Upper lobe of left lung (tissue), 6 donors: ENCODE measurements around the gene MLLT3. TPM values are rescaled to one million over a fixed set of nuclear protein-coding genes. Genes with fewer than 3 reads are reported as not detected.

Source experiments
- ATAC-seq, 2 donors: fragments of 200-7000 bp; cut with Tn5 transposase; one replicate each; pipeline ENCODE4 v1.9.1; 2022; ENCODE audit warnings: mild to moderate bottlenecking in 2 of 2, moderate library complexity in 2 of 2; ENCODE audit not compliant: low FRiP score in 2 of 2
- DNase-seq, 2 donors: peaks; one replicate each; pipeline ENCODE4 v3.0.0-alpha.2; 2019 to 2020
- H3K27ac ChIP-seq, 4 donors: fragments of 200-600 bp; sonication (generic); one replicate each; pipeline ENCODE4 v1.5.1; 2016 to 2019
- H3K27me3 ChIP-seq, 4 donors: fragments of 200-600 bp; sonication (generic); one replicate each; pipeline ENCODE4 v1.5.1; 2017 to 2019
- H3K36me3 ChIP-seq, 4 donors: fragments of 200-600 bp; sonication (generic); one replicate each; pipeline ENCODE4 v1.5.1; 2016 to 2019
- H3K4me1 ChIP-seq, 4 donors: fragments of 200-600 bp; sonication (generic); one replicate each; pipeline ENCODE4 v1.5.1; 2018 to 2019
- H3K4me3 ChIP-seq, 4 donors: fragments of 200-600 bp; sonication (generic); one replicate each; pipeline ENCODE4 v1.5.1; 2017 to 2019; ENCODE audit warnings: mild to moderate bottlenecking in 2 of 4, moderate library complexity in 1 of 4
- H3K9me3 ChIP-seq, 4 donors: fragments of 200-600 bp; sonication (generic); one replicate each; pipeline ENCODE4 v1.5.1; 2018 to 2019
- CTCF ChIP-seq, 6 experiments: fragments of 450-650 bp in 4 of 6; fragments of 200-600 bp in 2 of 6; sonication (generic) in 2 of 6; IDR thresholded peaks; one replicate each; pipeline ENCODE4 v1.5.1; 2016 to 2019; ENCODE audit warnings: antibody characterized with exemption in 6 of 6
- EP300 ChIP-seq, 4 donors: sonication (generic); formaldehyde crosslinking; IDR thresholded peaks; one replicate each; pipeline ENCODE4 v1.5.1; 2017; ENCODE audit warnings: antibody characterized with exemption in 4 of 4, control low read depth in 2 of 4
- POLR2A ChIP-seq, 4 donors: fragments of 450-650 bp; IDR thresholded peaks; one replicate each; pipeline ENCODE4 v1.5.1; 2016 to 2017; ENCODE audit warnings: antibody characterized with exemption in 4 of 4, mild to moderate bottlenecking in 2 of 4
- POLR2AphosphoS5 ChIP-seq, 2 donors: sonication (generic); formaldehyde crosslinking; IDR thresholded peaks; one replicate each; pipeline ENCODE4 v1.5.1; 2017; ENCODE audit warnings: antibody characterized with exemption in 2 of 2
- WGBS, 2 donors: methylation state at CpG; one replicate each; pipeline ENCODE4 v1.1.5; 2017 to 2018; 5-methylcytosine and 5-hydroxymethylcytosine counted together
- total RNA-seq, 6 donors: library from RNA; depleted of rRNA in 4 of 6; stranded (reverse); fragments of >200 nt in 4 of 6; gene quantifications; one replicate each; pipeline versions ENCODE4 v1.1.0 to v1.2.1, GENCODE V29; 2016 to 2021
- donor health status: DM: no; HTN: no; CAD: no; lungs with moderate emphysema.
- donor health status: DM: no; HTN: yes; CAD: no; lungs with severe emphysema.

MLLT3 gene
- total RNA-seq, 6 donors from 2014 or later, result 13.8 to 30.4 (median 20.9) TPM

- no peaks in the 10 kb centered on the region for H3K27me3 ChIP-seq
- no peaks in the 10 kb centered on the region for H3K9me3 ChIP-seq
- H3K4me3 ChIP-seq, result no peak overlapping the region
- 33 to 57% methylated on average over 1 of the region's 1 CpG for WGBS, 2 donors
- no peaks in the 10 kb centered on the region for H3K36me3 ChIP-seq
- H3K4me1 ChIP-seq, result peaks cover 10 to 40% (median 31%) of the 10 kb centered on the region in 4 donors
- DNase-seq (no peak), ATAC-seq (no peak)
- TF ChIP-seq EP300 (IDR thresholded peaks at IDR 0.05), result no peak
- TF ChIP-seq CTCF (IDR thresholded peaks at IDR 0.05), result no peak
- TF ChIP-seq POLR2A (IDR thresholded peaks at IDR 0.05), result no peak
- TF ChIP-seq POLR2AphosphoS5 (IDR thresholded peaks at IDR 0.05), result no peak
- H3K27ac ChIP-seq, result no peak overlapping the region
These were observed 62.9 kb downstream of the MLLT3 start for GRCh38 chr9:20559231-20559890.

DNA sequence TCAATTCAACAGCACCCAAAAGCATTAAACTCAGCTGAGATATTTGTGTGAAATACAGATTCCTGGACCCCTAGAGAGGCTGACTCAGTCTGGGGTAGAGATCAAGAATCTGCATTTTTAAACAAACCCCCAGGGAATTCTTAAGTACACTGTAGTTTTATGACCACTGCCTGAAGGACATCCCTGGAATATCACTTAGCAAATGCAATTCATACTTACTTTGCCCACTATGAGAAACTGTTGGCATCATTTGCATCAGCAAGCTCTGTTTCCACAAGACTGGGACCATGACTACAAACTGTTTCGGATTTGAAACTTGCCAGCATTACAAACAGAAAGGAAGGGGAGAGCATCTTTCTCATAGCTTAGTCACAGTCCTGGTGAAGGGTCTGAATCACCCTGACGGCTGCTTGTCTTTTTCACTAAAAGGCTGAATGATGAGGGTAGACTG, 63.7 kb downstream of the MLLT3 start:
- H3K36me3 ChIP-seq, result no peaks in the 10 kb centered on the region
- H3K9me3 ChIP-seq, result no peaks in the 10 kb centered on the region
- H3K4me3 ChIP-seq, result no peak overlapping the region
- no peak for TF ChIP-seq POLR2AphosphoS5 (IDR thresholded peaks at IDR 0.05)
- no peak for TF ChIP-seq CTCF (IDR thresholded peaks at IDR 0.05)
- no peak for TF ChIP-seq EP300 (IDR thresholded peaks at IDR 0.05)
- no peak for TF ChIP-seq POLR2A (IDR thresholded peaks at IDR 0.05)
- ATAC-seq, result peak; percentile 55 to 68
- H3K4me1 ChIP-seq, result peaks cover 11 to 42% (median 34%) of the 10 kb centered on the region in 4 donors
- H3K27ac ChIP-seq, result peak overlapping the region in 1 of 4 donors; percentile 15
- H3K27me3 ChIP-seq, result no peaks in the 10 kb centered on the region
- 48 to 53% methylated on average over 2 of the region's 2 CpGs for WGBS, 2 donors
- DNase-seq, result no peak

DNA sequence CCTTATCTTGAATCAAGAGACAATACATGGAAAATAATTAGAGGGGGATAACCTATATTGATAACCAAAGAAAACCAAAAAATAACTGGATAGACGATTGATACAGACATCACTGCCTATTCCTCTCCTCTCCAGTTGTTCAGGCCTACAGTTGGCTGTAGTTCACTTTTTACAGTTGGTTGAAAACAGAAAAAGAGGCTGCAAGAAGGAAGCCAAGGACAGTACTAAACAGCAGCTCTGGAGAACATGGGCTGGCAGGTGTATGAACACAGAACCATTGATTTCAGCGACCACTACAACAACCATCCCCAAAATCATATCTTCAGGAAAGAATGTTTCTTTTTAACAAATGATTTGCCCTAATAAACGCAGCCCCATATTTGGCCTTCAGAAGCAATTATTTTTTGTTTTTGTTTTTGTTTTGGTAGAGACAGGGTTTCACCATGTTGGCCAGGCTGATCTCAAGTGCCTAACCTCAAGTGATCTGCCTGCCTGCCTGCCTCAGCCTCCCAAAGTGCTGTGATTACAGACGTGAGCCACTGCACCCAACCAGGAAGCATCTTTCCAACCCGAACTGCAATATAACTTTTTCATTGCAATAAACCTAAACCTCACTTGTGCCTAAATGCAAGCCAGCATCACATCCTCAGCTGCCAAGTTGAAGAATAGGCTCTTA, 64.3 kb downstream of the MLLT3 start:
- Histone ChIP-seq H3K4me3 (no peak overlapping the region), H3K27ac (peak overlapping the region in 1 of 4 donors; percentile 15), H3K36me3 (no peaks in the 10 kb centered on the region), H3K9me3 (no peaks in the 10 kb centered on the region), H3K27me3 (no peaks in the 10 kb centered on the region), H3K4me1 (peaks cover 17 to 47% (median 39%) of the 10 kb centered on the region in 4 donors)
- DNase-seq (no peak), ATAC-seq (no peak)
- WGBS, 2 donors, result 51 to 77% methylated on average over 5 of the region's 5 CpGs
- TF ChIP-seq POLR2A (IDR thresholded peaks at IDR 0.05), result no peak
- TF ChIP-seq POLR2AphosphoS5 (IDR thresholded peaks at IDR 0.05), result no peak
- TF ChIP-seq CTCF (IDR thresholded peaks at IDR 0.05), result no peak
- TF ChIP-seq EP300 (IDR thresholded peaks at IDR 0.05), result no peak

GRCh38 chr9:20557285-20557684, 65.0 kb downstream of the MLLT3 start:
- ATAC-seq (no peak), DNase-seq (no peak)
- Histone ChIP-seq H3K4me3 (no peak overlapping the region), H3K27ac (no peak overlapping the region), H3K36me3 (no peaks in the 10 kb centered on the region), H3K4me1 (peaks cover 18 to 49% (median 37%) of the 10 kb centered on the region in 4 donors), H3K9me3 (no peaks in the 10 kb centered on the region), H3K27me3 (no peaks in the 10 kb centered on the region)
- TF ChIP-seq CTCF (IDR thresholded peaks at IDR 0.05) (no peak), POLR2AphosphoS5 (IDR thresholded peaks at IDR 0.05) (no peak), POLR2A (IDR thresholded peaks at IDR 0.05) (no peak), EP300 (IDR thresholded peaks at IDR 0.05) (no peak)
- WGBS, 2 donors, result 88 to 100% methylated on average over 1 of the region's 1 CpG
